ENCODE measurements around the gene DNAH17. TPM values are rescaled to one million over a fixed set of nuclear protein-coding genes. Genes with fewer than 3 reads are reported as not detected.
A peak's percentile ranks its signal among the peaks of the same experiment; 100 is the strongest.

Gene DNAH17
- total RNA-seq, 1 donor from 2014 or later = 0.40 TPM

GRCh38 chr17:78607038-78607437 lies 29.8 kb upstream of the DNAH17 start:
- DNase-seq (ENCODE audit: low read depth in 2 of 2) = no peak

- no peak for DNase-seq (ENCODE audit: low read depth in 2 of 2)
These were observed 28.7 kb upstream of the DNAH17 start for GRCh38 chr17:78605886-78606285.

GRCh38 chr17:78605429-78605828 lies 28.2 kb upstream of the DNAH17 start:
- DNase-seq (ENCODE audit: low read depth in 2 of 2) = no peak

- DNase-seq (ENCODE audit: low read depth in 2 of 2) = no peak
These were observed 25.1 kb upstream of the DNAH17 start for GRCh38 chr17:78602246-78602645.

GRCh38 chr17:78601577-78602190 lies 24.5 kb upstream of the DNAH17 start:
- DNase-seq (ENCODE audit: low read depth in 2 of 2) = no peak

GRCh38 chr17:78600181-78600721 lies 23.1 kb upstream of the DNAH17 start:
- DNase-seq (ENCODE audit: low read depth in 2 of 2) = peak; percentile 6 to 38

GRCh38 chr17:78599419-78599818 lies 22.2 kb upstream of the DNAH17 start:
- DNase-seq (ENCODE audit: low read depth in 2 of 2) = no peak

- DNase-seq (ENCODE audit: low read depth in 2 of 2) = no peak
These were observed 20.8 kb upstream of the DNAH17 start for GRCh38 chr17:78598013-78598471.

- peak in 1 of 2 donors; percentile 11 for DNase-seq (ENCODE audit: low read depth in 2 of 2)
These were observed 19.9 kb upstream of the DNAH17 start for GRCh38 chr17:78596871-78597764.

GRCh38 chr17:78595135-78595810 lies 18.1 kb upstream of the DNAH17 start:
- DNase-seq (ENCODE audit: low read depth in 2 of 2) = no peak

- DNase-seq (ENCODE audit: low read depth in 2 of 2) = no peak
These were observed 15.8 kb upstream of the DNAH17 start for GRCh38 chr17:78592991-78593329.

GRCh38 chr17:78591263-78591671 lies 14.1 kb upstream of the DNAH17 start:
- no peak for DNase-seq (ENCODE audit: low read depth in 2 of 2)

GRCh38 chr17:78589885-78590284 lies 12.7 kb upstream of the DNAH17 start:
- no peak for DNase-seq (ENCODE audit: low read depth in 2 of 2)

- no peak for DNase-seq (ENCODE audit: low read depth in 2 of 2)
These were observed 12.0 kb upstream of the DNAH17 start for GRCh38 chr17:78589031-78589675.

GRCh38 chr17:78588258-78589030 lies 11.2 kb upstream of the DNAH17 start:
- no peak for DNase-seq (ENCODE audit: low read depth in 2 of 2)

GRCh38 chr17:78585006-78585630 lies 7.9 kb upstream of the DNAH17 start:
- no peak for DNase-seq (ENCODE audit: low read depth in 2 of 2)

GRCh38 chr17:78583091-78583490 lies 5.9 kb upstream of the DNAH17 start:
- peak in 1 of 2 donors; percentile 23 for DNase-seq (ENCODE audit: low read depth in 2 of 2)

- no peak for DNase-seq (ENCODE audit: low read depth in 2 of 2)
These were observed 4.1 kb upstream of the DNAH17 start for GRCh38 chr17:78581304-78581703.

GRCh38 chr17:78580277-78580804 lies 3.1 kb upstream of the DNAH17 start:
- no peak for DNase-seq (ENCODE audit: low read depth in 2 of 2)

Measured in lung microvascular endothelial cell (primary cell).